HEK293T (cell line): ENCODE results near the gene MLLT10.

Experiments used
- ARNT ChIP-seq: fragments of 450-650 bp; IDR thresholded peaks from 2 replicates; pipeline ENCODE4 v1.6.1; 2017; ENCODE audit warnings: mild to moderate bottlenecking
- CTBP1 ChIP-seq: fragments of 450-650 bp; IDR thresholded peaks from 2 replicates; pipeline ENCODE4 v1.6.1; 2016; ENCODE audit warnings: borderline replicate concordance
- FOXK2 ChIP-seq: fragments of 450-650 bp; IDR thresholded peaks from 2 replicates; pipeline ENCODE4 v1.6.1; 2016; ENCODE audit warnings: mild to moderate bottlenecking
- PKNOX1 ChIP-seq: fragments of 450-650 bp; IDR thresholded peaks from 2 replicates; pipeline ENCODE4 v1.6.1; 2016

GRCh38 chr10:21614000-21614399 lies 80.0 kb downstream of the MLLT10 start:
- TF ChIP-seq PKNOX1: no peak
- TF ChIP-seq CTBP1: no peak
- TF ChIP-seq FOXK2: no peak
- TF ChIP-seq ARNT: no peak
